Activated CD4-positive, alpha-beta T cell treated with anti-CD3 and anti-CD28 coated beads for 1 hour (primary cell): Measurements from ENCODE around the gene UNC5B.

Experiments used
- DNase-seq: peaks from one replicate; pipeline ENCODE4 v3.0.0-alpha.2; 2020

The UNC5B gene

DNA sequence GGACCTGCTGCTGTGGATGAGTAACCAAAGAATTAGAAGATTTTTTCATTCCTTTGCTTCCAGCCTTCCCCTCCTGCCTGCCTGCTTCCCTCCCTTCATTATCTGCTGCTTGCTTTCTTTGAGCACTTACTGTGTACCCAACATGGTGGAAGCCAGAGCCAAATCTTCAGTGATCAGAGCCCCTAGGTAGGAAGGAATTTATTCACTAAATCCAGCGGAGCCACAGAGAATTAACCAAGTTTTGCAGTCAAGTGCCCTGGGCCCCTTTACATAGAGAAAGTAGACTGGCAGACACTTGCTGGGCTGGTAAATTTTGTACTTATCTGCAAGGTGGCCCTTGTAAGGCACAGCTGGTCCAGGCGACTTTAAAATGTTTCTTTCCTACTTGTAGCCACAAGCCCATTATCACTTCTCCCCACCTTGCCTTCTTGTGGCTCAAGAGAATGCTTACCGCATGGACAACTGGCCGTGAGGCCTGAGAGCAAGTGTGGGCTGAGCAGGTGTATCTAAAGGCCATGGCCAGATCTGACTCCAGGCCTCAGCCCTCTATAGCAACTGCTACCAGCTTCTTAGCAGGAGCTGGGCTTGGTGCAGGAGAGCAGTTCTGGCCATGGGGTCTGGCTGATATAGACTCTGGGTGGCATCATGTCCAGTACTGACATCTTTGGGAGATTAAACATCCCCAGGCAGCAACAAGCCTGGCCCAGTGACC lies 11.1 kb downstream of the UNC5B start:
- DNase-seq, result no peak

DNA sequence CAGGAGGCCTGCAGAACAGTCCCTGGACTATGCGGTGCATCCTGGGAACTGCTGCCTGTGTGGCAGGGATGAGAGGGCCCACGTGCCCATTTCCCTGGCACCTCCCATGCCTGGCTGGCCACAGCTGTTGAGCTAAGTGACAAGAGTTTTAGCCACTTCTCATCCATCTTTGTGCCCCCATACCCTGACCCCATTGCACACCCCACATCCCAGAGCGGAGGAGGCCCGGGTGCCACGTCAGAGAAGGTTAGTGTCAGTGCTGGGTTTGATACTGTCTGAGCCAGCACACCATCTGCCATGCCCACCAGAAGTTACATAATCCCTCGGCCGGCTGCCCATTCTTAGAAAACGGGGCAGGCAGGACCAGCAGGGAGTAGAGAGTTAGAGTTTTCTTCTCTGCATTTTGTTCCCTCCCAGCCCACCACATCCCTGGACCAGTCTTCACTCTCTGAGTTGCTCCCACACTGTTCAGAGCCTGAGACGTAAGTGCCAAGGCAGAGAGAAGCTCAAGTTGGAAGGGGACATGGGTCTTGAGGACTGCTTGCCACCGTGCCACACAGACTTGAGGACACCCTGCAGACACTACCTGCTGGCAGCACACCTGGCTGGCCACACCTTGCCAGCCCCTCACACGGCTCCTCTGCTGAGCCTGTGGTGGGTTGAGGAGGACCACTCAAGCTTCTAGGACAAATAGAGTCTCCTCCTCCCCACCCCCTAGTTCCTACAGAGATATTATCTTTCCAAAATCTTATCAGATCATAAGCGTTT lies 13.1 kb downstream of the UNC5B start:
- DNase-seq, result no peak

DNA sequence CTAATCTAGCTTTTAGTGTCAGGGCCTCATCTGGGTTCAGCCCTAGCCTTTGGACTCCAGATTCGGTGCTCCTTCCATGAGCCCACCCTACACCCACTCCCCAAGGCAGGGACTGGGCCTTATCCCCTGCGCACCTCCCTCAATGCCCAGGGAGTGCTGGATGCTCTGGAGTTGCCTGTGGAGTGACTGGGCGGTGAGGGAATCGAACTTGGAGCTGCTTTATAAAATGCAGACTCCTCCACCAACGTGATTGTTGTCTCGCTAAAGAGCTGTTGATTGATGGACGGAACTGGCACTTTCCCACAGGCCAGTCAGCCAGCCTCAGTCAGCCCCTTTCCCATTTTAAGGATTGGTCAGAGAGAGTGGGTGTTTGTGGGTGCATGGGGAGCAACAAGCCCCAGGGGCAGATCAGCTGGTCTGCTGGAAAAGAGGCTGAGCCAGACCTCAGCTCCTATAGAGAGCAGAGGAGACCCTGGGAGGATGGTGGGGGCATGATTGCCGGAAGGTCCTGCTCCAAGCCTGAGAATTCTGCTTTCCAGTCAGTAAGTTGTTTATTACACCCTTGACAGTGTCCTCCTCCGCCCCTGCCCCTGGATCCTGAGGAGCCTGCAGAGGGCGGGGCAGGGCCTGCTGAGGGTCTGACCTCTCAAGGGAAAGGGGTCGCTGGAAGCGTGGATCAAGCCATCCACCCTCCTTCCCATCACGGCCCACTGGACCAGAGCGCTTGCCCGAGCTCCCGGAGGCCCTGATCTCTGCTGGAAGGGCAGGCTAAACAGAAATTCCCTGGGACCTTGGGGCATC lies 16.7 kb downstream of the UNC5B start:
- no peak for DNase-seq

- no peak for DNase-seq
These were observed 17.6 kb downstream of the UNC5B start for GRCh38 chr10:71229726-71230655.

GRCh38 chr10:71230656-71231025 lies 18.3 kb downstream of the UNC5B start:
- DNase-seq, result no peak

- no peak for DNase-seq
These were observed 18.8 kb downstream of the UNC5B start for GRCh38 chr10:71231206-71231605.

- DNase-seq, result no peak
These were observed 20.0 kb downstream of the UNC5B start for GRCh38 chr10:71232089-71232998.

DNA sequence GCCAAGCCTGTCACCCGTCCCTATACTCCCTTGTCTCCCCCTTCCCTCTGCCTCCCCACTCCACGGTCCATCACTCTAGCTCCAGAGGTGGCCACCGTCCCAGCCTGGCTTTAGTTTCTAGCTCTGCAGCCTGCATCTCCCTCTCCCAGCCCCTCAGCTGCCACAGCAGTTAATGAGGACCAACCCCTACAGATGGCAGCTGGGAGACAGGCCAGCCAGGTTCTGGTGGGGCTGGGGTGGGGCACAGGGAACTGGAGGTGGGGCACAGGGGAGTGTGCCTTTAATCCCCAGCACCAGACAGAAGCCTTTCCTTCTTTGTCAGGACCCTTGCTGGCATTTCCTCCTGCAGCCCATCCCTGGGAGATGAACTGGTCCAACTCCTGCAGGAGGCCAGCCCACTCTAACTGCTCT lies 21.1 kb downstream of the UNC5B start:
- no peak for DNase-seq

DNA sequence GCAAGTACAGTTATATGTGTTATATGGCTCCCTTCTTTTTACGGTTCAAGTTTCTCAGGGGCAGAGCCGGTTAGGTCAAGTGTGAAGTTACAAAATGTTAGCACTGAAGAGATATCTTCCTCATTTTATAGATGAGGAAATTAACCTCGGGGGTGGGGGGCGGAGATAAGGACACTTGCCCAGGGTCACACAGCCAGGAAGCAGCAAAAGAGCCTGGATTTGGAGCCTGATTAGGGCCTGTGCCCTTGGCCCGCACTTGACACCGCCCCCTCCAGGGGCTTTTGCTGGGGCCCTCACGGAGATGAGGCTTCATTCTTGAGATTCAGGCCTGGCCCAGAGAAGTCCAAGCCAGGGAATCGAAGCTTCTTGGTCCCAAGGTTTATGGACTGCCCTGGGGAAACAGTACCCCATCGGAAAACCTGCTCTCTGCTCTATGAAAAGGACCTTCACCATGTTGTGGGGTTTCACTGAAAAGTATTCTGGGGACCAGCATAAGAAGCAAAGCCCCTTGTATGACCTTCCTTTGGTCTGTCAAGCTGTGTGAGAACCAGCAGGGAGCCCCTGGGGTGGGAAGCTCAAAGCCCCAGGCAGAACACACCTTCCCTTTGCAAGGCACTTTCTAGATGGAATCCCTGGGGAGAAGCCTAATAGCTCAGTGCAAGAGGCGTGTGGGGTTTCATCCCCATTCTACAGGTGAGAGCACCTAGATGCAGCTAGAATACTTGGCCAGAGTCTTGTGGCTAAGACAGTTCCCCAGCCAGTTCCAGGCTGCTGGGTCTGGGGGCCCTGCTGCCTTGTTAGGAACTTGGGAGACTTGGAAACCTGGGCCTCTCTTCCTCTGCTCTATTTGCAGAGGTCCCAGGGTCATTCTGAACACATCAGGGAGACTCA lies 21.9 kb downstream of the UNC5B start:
- DNase-seq, result no peak

DNA sequence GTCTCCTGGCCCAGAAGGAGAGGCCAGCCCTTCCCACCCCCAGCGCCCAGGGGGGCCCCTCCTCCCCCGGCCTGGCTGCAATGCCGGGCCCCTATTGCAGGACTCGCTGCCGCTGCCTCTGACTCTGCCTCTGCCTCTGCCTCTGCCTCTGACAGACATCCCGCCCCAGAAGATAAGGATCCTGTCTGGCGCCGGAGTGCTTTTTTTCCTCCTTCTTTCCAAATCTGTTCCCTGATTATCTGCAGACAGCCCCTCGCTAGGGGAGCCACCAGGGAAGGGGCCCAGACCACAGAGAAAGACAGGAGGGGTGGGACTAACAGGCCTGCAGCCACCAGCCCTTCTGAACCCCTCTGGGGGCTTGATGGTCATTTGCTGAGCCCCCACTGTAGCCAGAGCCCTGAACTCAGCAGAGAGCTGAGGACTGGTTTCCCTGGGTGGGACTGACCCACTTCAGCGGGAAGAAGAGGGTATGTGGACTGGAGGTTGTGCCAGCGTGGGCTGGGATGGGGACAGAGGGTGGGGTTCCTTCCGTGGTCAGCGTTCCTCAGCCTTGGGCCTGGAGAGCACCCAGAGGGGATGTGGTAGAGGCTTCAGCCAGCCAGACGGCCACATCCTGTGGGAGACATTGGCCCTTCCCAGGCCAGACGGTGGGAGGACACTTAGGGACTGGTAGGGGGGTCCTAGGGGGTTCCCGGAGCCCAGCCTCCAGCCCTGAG lies 22.8 kb downstream of the UNC5B start:
- no peak for DNase-seq

GRCh38 chr10:71235808-71236207 lies 23.4 kb downstream of the UNC5B start:
- no peak for DNase-seq

DNA sequence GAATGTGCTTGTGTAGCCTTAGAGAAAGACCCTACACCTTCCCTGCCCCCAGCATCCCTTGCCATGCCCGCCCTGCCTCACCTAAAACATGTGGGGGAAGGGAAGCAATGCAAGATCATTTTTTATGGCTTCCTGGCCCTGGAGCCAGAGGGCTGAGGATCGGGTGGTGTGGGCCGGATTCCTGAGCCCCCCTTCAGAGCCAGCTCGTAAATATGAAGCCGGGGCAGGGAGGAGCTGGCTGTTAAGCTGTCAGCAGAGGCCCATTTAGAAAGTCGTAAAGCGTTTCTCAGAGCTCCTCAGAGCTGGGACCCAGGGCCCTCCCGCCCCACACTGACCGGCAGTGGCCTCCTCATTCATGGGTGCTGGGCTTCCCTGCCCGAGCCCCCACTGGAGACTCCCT lies 23.9 kb downstream of the UNC5B start:
- no peak for DNase-seq

GRCh38 chr10:71236822-71237682 lies 24.7 kb downstream of the UNC5B start:
- DNase-seq, result no peak

- DNase-seq, result no peak
These were observed 25.7 kb downstream of the UNC5B start for GRCh38 chr10:71237843-71238623.

DNA sequence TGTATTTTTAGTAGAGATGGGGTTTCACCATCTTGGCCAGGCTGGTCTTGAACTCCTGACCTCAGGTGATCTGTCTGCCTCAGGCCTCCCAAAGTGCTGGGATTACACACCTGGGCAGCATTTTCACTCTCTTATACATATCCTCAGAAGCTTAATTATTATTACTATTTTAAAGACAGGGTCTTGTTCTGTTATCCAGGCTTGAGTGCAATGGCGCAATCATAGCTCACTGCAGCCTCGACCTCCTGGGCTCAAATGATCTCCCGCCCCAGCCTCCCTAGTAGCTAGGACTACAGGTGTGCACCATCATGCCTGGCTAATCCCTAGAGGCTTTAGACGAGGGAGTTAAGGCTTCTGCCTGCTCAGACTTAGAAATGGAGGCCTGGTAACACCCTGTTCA lies 26.3 kb downstream of the UNC5B start:
- no peak for DNase-seq

DNA sequence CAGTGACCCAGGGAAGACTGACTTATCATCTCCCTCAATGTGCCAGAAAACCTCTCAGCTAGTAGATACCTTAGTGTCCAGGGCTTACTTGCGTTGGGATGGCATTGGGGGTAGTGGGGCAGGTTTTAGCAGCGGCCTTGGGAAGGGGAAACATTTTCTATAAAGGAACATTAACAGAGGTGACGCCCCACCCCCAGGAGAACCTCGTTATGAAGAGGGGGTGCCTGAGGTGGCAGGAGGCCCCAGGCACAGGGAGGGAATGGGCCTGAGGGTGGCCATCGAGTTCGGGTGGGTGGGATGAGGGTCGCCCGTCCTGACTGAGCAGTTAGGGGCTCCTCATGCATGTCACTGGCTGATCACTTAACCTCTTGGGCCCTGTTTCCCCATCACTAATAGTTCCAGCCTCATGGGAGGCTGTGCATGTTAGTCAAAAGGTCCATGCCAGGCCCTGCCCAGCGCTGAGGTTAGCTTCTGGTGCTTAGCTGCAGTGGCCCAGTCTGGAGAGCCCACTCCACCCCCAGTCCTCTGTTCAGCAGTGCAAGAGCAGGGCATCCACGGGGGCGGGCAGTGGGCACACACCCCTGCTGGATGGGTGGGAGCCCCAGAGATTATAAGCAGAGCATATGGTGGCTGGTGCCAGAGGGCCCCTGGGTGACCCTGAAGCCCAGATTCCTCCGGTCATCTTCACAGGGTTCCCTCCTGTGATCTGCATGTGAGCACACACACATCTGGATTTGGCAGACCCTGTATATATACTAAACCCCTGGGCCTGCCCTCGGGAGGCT lies 27.0 kb downstream of the UNC5B start:
- no peak for DNase-seq
